Type B pancreatic cell (in vitro differentiated cells): ENCODE measurements around the gene KCNC1. TPM values are rescaled to one million over a fixed set of nuclear protein-coding genes. Genes with fewer than 3 reads are reported as not detected.

ENCODE experiments used
- DNase-seq: peaks from one replicate; pipeline ENCODE4 v3.0.0; 2021; ENCODE audit warnings: mixed read lengths; ENCODE audit not compliant: unreplicated experiment; ENCODE audit errors: extremely low spot score
- H3K27ac Mint-ChIP-seq: 2 replicates; pipeline ENCODE4 v1.8.0; 2021; ENCODE audit warnings: mild to moderate bottlenecking, mixed read lengths
- H3K27me3 Mint-ChIP-seq: 2 replicates; pipeline ENCODE4 v1.8.0; 2021; ENCODE audit warnings: mixed read lengths
- H3K36me3 Mint-ChIP-seq: 2 replicates; pipeline ENCODE4 v1.8.0; 2021; ENCODE audit warnings: mixed read lengths
- H3K4me1 Mint-ChIP-seq: one replicate; pipeline ENCODE4 v1.8.0; 2021; ENCODE audit warnings: mixed read lengths; ENCODE audit not compliant: unreplicated experiment
- H3K4me3 Mint-ChIP-seq: 2 replicates; pipeline ENCODE4 v1.8.0; 2021; ENCODE audit warnings: mild to moderate bottlenecking, mixed read lengths
- H3K9me3 Mint-ChIP-seq: 2 replicates; pipeline ENCODE4 v1.8.0; 2021; ENCODE audit warnings: mixed read lengths
- total RNA-seq: library from RNA; stranded (reverse); gene quantifications from 2 replicates; pipeline ENCODE4 v1.2.1, GENCODE V29; 2021; ENCODE audit warnings: low replicate concordance
- TF ChIP-seq, protein P1 (sequence below): fragments of 200-600 bp; sonication (generic); conservative IDR thresholded peaks from 2 replicates; pipeline ENCODE4 v1.5.0; 2021; ENCODE audit warnings: antibody characterized with exemption, mild to moderate bottlenecking

Gene KCNC1
- total RNA-seq, 1 donor from 2014 or later: 2.8 TPM

DNA sequence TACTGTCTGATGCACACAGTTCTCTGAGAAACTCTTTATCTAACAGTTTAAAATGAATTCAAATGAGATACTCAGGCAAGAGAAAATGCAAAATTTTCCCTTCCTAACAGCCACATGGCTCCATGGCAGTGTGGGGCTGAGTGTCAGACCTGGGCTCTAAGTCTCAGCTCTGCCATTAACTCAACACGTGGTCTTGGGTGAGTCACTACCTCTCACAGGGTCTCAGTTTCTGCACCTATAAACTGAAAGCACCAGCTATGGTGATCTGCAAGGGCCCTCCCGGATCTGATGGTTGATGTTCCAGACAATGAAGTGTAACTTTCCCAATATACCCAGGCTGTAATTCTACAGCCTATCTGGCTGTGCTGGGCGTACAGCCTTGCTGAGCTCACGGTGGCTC is 70.5 kb downstream of the KCNC1 start:
- Mint-ChIP-seq H3K4me3 (no peak overlapping the region), H3K4me1 (peaks cover 4% of the 10 kb centered on the region), H3K9me3 (peaks cover 4% of the 10 kb centered on the region), H3K27me3 (no peaks in the 10 kb centered on the region), H3K36me3 (no peaks in the 10 kb centered on the region), H3K27ac (no peak overlapping the region)
- TF ChIP-seq, protein P1, sequence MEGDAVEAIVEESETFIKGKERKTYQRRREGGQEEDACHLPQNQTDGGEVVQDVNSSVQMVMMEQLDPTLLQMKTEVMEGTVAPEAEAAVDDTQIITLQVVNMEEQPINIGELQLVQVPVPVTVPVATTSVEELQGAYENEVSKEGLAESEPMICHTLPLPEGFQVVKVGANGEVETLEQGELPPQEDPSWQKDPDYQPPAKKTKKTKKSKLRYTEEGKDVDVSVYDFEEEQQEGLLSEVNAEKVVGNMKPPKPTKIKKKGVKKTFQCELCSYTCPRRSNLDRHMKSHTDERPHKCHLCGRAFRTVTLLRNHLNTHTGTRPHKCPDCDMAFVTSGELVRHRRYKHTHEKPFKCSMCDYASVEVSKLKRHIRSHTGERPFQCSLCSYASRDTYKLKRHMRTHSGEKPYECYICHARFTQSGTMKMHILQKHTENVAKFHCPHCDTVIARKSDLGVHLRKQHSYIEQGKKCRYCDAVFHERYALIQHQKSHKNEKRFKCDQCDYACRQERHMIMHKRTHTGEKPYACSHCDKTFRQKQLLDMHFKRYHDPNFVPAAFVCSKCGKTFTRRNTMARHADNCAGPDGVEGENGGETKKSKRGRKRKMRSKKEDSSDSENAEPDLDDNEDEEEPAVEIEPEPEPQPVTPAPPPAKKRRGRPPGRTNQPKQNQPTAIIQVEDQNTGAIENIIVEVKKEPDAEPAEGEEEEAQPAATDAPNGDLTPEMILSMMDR: no peak
- DNase-seq: no peak

DNA sequence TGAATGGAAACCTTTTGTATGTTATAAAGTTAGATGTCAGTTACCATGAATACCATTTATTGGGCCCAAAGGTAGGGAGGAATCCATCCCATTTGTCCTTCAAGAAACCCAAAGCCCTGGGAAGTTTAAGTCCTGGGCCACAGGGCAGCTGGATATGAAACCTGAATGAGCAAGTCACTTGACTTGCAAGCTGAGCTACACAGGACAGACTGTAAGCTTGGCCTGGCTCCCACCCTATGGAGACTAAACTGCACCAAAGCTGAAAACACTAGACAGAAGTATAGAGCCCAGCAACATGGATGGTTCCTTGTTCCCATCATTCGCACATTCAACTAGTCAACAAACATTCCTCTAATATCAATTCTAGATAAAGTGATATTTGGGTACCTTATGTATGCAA is 71.3 kb downstream of the KCNC1 start:
- TF ChIP-seq, protein P1: no peak
- Mint-ChIP-seq H3K36me3 (no peaks in the 10 kb centered on the region), H3K27ac (no peak overlapping the region), H3K9me3 (peaks cover 4% of the 10 kb centered on the region), H3K4me3 (no peak overlapping the region), H3K27me3 (no peaks in the 10 kb centered on the region), H3K4me1 (peaks cover 5% of the 10 kb centered on the region)
- no peak for DNase-seq

DNA sequence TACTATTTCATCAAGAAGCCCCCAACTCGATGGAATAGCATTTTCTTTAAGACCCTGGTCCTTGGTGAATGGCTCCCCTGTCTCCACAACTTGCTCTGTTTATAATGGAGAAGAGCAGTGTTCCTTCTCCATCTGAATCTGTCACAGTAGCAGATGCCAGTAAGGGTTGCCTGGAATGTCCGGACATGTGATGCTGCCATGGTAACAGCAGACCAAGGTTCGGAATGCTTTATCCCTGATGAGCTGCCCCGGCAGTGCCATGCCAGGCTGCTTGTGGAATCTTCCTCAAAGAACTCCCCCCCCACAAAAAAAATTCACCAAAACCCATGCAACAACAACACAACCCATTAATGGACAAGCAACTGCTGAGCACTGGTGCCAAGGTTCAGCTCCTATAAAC is 72.5 kb downstream of the KCNC1 start:
- H3K4me1 Mint-ChIP-seq: peaks cover 16% of the 10 kb centered on the region
- H3K9me3 Mint-ChIP-seq: peaks cover 4% of the 10 kb centered on the region
- TF ChIP-seq, protein P1: no peak
- no peak for DNase-seq
- H3K27ac Mint-ChIP-seq: no peak overlapping the region
- H3K27me3 Mint-ChIP-seq: no peaks in the 10 kb centered on the region
- no peaks in the 10 kb centered on the region for H3K36me3 Mint-ChIP-seq
- H3K4me3 Mint-ChIP-seq: no peak overlapping the region

DNA sequence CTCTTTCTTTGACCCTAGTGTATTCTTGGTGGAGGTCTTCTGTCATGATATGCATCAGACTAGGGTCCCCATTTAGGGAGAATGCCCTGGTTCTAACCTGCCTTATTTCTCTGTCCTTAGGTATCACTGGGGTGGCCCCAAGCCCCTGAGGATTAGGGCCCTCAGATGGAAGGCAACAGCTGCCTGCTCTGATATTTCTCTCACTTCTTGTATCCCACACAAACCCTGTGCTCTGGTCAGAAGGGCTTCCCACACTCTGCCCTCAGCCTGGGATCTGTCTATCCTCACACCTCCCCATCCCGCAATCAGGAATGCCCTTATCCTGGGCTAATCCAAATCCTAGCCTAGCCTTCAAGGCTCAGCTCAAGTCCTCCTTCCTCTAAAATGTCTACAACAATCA is 75.5 kb downstream of the KCNC1 start:
- peaks cover 4% of the 10 kb centered on the region for H3K9me3 Mint-ChIP-seq
- no peak for DNase-seq
- peaks cover 33% of the 10 kb centered on the region for H3K4me1 Mint-ChIP-seq
- TF ChIP-seq, protein P1: no peak
- no peaks in the 10 kb centered on the region for H3K36me3 Mint-ChIP-seq
- H3K27me3 Mint-ChIP-seq: no peaks in the 10 kb centered on the region
- H3K4me3 Mint-ChIP-seq: no peak overlapping the region
- no peak overlapping the region for H3K27ac Mint-ChIP-seq

DNA sequence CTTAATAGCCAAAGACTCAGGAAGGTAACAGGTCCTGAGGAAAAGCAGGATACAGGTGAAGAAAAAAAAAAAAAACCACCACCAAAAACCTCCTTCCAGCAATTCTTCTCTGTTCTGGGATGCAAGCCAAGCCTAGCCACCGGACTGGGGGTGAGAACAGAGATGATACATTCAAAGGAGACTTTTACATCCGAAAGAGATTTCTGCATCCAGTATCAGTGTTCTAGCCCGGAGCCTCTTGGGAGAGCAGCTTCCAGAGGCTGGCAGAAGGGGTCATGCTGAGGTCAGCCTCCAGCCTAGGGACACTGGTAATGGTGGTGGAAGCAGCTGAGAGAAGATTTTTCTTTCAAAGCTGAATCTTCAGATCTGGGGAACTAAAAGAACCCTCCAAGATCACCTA is 76.2 kb downstream of the KCNC1 start:
- H3K4me3 Mint-ChIP-seq: peak overlapping the region; percentile 66
- H3K27ac Mint-ChIP-seq: no peak overlapping the region
- no peak for DNase-seq
- peaks cover 4% of the 10 kb centered on the region for H3K9me3 Mint-ChIP-seq
- TF ChIP-seq, protein P1: no peak
- no peaks in the 10 kb centered on the region for H3K36me3 Mint-ChIP-seq
- H3K4me1 Mint-ChIP-seq: peaks cover 33% of the 10 kb centered on the region
- no peaks in the 10 kb centered on the region for H3K27me3 Mint-ChIP-seq

DNA sequence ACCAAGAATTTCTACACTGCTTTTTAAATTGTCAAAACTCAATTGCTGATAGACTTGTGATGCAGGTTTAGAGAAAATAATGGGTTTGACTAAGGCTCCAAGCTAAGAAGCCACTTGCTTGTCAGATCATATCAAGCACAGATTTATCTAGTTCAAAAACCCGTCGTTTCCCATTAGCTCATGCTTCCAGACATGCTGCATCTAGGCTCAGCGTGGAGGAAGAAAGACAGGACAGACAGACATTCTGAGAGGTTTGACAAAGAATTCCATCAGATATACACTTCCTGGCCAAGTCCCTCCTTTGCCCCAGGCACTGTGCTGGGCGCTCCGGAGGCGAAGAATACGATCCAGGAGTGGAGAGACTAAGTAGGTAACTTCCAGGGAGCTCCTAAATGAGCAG is 76.8 kb downstream of the KCNC1 start:
- Mint-ChIP-seq H3K4me1 (peaks cover 33% of the 10 kb centered on the region), H3K36me3 (no peaks in the 10 kb centered on the region), H3K27me3 (no peaks in the 10 kb centered on the region), H3K9me3 (peaks cover 4% of the 10 kb centered on the region), H3K27ac (peak overlapping the region; percentile 70), H3K4me3 (peak overlapping the region; percentile 66)
- no peak for DNase-seq
- TF ChIP-seq, protein P1: no peak
